HG03460 (cell line): ENCODE measurements around the gene DNAJA3.
A peak's percentile ranks its signal among the peaks of the same experiment; 100 is the strongest.

Source experiments
- ATAC-seq: cut with Tn5 transposase; IDR thresholded peaks from one replicate; pipeline ENCODE4 v1.9.1; 2021; ENCODE audit not compliant: unreplicated experiment

Gene DNAJA3

GRCh38 chr16:4425378-4426020 is at the start of gene DNAJA3:
Gene DNAJA3, plus strand, starts transcription at chr16:4425868. Its CDS starts 14 bp downstream, at chr16:4425882.
- peak; percentile 89 for ATAC-seq

GRCh38 chr16:4376126-4376892 is 49.4 kb upstream of the DNAJA3 start:
- ATAC-seq = no peak

GRCh38 chr16:4376893-4377572 is 48.6 kb upstream of the DNAJA3 start:
- no peak for ATAC-seq

GRCh38 chr16:4377573-4378154 is 48.0 kb upstream of the DNAJA3 start:
- ATAC-seq = no peak

- ATAC-seq = no peak
These were observed 47.5 kb upstream of the DNAJA3 start for GRCh38 chr16:4378161-4378666.

GRCh38 chr16:4378999-4379690 is 46.5 kb upstream of the DNAJA3 start:
- ATAC-seq = no peak

GRCh38 chr16:4380119-4381063 is 45.3 kb upstream of the DNAJA3 start:
- no peak for ATAC-seq

- no peak for ATAC-seq
These were observed 44.4 kb upstream of the DNAJA3 start for GRCh38 chr16:4381072-4381934.

GRCh38 chr16:4381935-4382794 is 43.5 kb upstream of the DNAJA3 start:
- no peak for ATAC-seq

GRCh38 chr16:4382795-4383357 is 42.8 kb upstream of the DNAJA3 start:
- no peak for ATAC-seq

DNA sequence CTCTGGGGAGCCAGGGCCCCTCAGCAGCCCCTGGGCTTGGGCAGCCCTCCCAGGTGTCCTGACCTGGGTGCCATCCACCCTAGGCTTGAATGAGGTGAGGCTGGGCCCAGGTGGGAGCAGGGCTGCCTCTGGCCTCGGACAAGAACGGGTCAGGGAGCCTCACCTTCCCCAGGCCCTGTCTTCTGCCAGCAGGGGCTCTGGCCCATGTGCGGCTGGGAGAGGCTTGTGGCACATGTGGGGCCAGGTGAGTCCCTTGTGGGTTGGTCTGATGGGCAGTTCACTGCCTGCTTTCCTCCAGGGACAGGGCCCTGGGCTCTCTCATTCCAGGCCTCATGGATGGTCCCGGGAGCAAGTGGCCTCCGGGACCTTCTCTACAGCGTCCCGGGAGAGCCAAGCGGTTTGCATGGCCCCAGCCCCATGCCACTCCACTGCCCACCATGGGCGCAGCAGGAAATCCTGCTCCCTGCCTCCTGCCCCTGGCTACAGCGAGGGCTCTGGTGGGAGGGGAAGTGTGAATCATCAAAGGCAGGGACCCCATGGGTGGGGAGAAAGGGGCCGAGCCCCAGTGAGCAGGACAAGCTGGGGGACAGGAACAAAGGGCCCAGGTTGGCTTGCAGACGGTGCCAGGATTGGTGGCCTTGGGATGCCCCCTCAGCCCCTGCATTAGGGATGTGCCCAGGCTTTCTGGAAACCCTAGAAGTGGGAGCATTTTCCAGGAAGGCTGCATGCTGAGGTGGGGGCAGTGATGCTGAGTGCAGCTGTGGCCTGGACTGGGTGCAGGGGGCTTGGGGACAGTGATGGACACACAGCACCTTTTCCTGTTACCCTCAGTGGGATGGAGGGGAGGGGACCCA is 41.9 kb upstream of the DNAJA3 start:
- no peak for ATAC-seq

DNA sequence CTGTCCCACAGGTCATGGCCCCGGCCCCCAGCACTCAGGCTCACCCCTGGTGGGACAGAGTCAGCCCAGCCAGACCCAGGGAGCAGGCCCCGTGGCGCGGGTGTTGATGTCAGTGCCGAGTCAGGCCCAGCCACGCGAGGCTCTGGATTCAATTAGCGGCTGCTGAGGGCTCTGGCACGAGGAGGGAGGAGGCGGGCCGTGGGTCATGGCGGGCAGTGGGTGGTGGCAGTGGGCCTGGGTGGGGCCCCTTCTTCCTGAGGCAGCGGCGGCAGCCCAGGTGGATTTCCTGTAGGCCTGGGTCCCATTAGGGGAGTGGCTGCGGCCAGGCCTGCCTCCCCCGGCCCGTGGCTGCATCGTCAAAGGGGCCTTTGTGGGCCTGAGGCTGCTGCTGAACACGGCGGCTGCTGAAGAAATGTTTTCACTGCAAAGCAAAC is 41.1 kb upstream of the DNAJA3 start:
- no peak for ATAC-seq

- ATAC-seq = no peak
These were observed 40.4 kb upstream of the DNAJA3 start for GRCh38 chr16:4385066-4385788.

- ATAC-seq = no peak
These were observed 39.7 kb upstream of the DNAJA3 start for GRCh38 chr16:4385789-4386450.

- ATAC-seq = no peak
These were observed 39.2 kb upstream of the DNAJA3 start for GRCh38 chr16:4386451-4386805.
